Measurements from ENCODE around the gene WWOX. TPM values are rescaled to one million over a fixed set of nuclear protein-coding genes. Genes with fewer than 3 reads are reported as not detected.

WWOX gene
- total RNA-seq, 1 experiment from 2014 or later: 35.6 TPM

DNA sequence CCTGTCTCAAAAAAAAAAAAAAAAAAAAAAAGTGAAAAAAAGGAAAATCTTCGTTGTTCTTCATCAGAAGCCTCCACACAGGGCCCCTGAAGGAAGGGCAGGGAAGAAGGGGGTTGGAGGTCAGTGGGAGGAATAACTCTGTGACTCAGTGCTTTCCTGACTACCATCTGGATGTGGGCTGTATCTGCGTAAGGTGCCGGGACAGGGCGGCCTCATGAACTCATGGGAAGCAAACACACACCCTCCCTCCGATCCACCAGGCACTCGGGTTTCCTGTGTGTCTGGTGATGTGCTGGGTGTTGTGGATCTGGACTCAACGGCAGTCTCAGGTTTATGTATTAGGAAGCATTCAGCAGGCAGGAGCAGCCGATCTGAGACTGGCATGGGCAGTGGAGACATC, 691.6 kb downstream of the WWOX start:
- Histone ChIP-seq H3K4me2 (no peak overlapping the region), H3K4me1 (replicated peaks; ENCODE audit: insufficient read depth) (no peaks in the 10 kb centered on the region), H3K79me2 (ENCODE audit: low read depth) (no peaks in the 10 kb centered on the region), H3K27ac (no peak overlapping the region), H2AFZ (no peak overlapping the region), H3K27me3 (ENCODE audit: insufficient read depth, low read depth) (no peaks in the 10 kb centered on the region), H3K4me3 (no peak overlapping the region), H4K20me1 (ENCODE audit: insufficient read depth) (no peaks in the 10 kb centered on the region), H3K9me2 (ENCODE audit: insufficient read depth) (no peaks in the 10 kb centered on the region), H3K36me3 (ENCODE audit: low read depth) (no peaks in the 10 kb centered on the region), H3K9me3 (ENCODE audit: insufficient read depth, low read depth) (no peaks in the 10 kb centered on the region), H3F3A (ENCODE audit: insufficient read depth, low read depth) (no peaks in the 10 kb centered on the region)
- TF ChIP-seq CTCF (conservative IDR thresholded peaks at IDR 0.05): no peak
- TF ChIP-seq EZH2 (IDR thresholded peaks at IDR 0.05; ENCODE audit: low read depth): no peak
- intact Hi-C loops (cut with micrococcal nuclease; ENCODE audit: unreplicated experiment): no loop called here
- no TSS peak for BruUV-seq (replicated peaks)
- ChIA-PET CTCF (no interaction called here), POLR2A (ENCODE audit: unreplicated experiment) (no interaction called here)
- no peak for DNase-seq

- Histone ChIP-seq H3K27me3 (ENCODE audit: insufficient read depth, low read depth) (no peaks in the 10 kb centered on the region), H3K27ac (no peak overlapping the region), H2AFZ (no peak overlapping the region), H4K20me1 (ENCODE audit: insufficient read depth) (no peaks in the 10 kb centered on the region), H3K4me3 (no peak overlapping the region), H3F3A (ENCODE audit: insufficient read depth, low read depth) (no peaks in the 10 kb centered on the region), H3K36me3 (ENCODE audit: low read depth) (no peaks in the 10 kb centered on the region), H3K4me2 (no peak overlapping the region), H3K9me2 (ENCODE audit: insufficient read depth) (no peaks in the 10 kb centered on the region), H3K79me2 (ENCODE audit: low read depth) (no peaks in the 10 kb centered on the region), H3K9me3 (ENCODE audit: insufficient read depth, low read depth) (no peaks in the 10 kb centered on the region), H3K4me1 (replicated peaks; ENCODE audit: insufficient read depth) (no peaks in the 10 kb centered on the region)
- TF ChIP-seq EZH2 (IDR thresholded peaks at IDR 0.05; ENCODE audit: low read depth): no peak
- no peak for TF ChIP-seq CTCF (conservative IDR thresholded peaks at IDR 0.05)
- no TSS peak for BruUV-seq (replicated peaks)
- CTCF ChIA-PET: no interaction called here
- intact Hi-C loops (cut with micrococcal nuclease; ENCODE audit: unreplicated experiment): no loop called here
- DNase-seq: no peak
- POLR2A ChIA-PET (ENCODE audit: unreplicated experiment): no interaction called here
Observed at GRCh38 chr16:78791926-78792325, 692.5 kb downstream of the WWOX start.

- POLR2A ChIA-PET (ENCODE audit: unreplicated experiment): no interaction called here
- no peak for TF ChIP-seq CTCF (conservative IDR thresholded peaks at IDR 0.05)
- no peak for TF ChIP-seq EZH2 (IDR thresholded peaks at IDR 0.05; ENCODE audit: low read depth)
- DNase-seq: no peak
- Histone ChIP-seq H3K27me3 (ENCODE audit: insufficient read depth, low read depth) (no peaks in the 10 kb centered on the region), H3K27ac (no peak overlapping the region), H3K79me2 (ENCODE audit: low read depth) (no peaks in the 10 kb centered on the region), H3K4me1 (replicated peaks; ENCODE audit: insufficient read depth) (no peaks in the 10 kb centered on the region), H3K36me3 (ENCODE audit: low read depth) (no peaks in the 10 kb centered on the region), H3F3A (ENCODE audit: insufficient read depth, low read depth) (no peaks in the 10 kb centered on the region), H3K4me3 (no peak overlapping the region), H2AFZ (no peak overlapping the region), H3K4me2 (no peak overlapping the region), H4K20me1 (ENCODE audit: insufficient read depth) (no peaks in the 10 kb centered on the region), H3K9me3 (ENCODE audit: insufficient read depth, low read depth) (no peaks in the 10 kb centered on the region), H3K9me2 (ENCODE audit: insufficient read depth) (no peaks in the 10 kb centered on the region)
- CTCF ChIA-PET: no interaction called here
- intact Hi-C loops (cut with micrococcal nuclease; ENCODE audit: unreplicated experiment): no loop called here
- no TSS peak for BruUV-seq (replicated peaks)
Observed at GRCh38 chr16:78792952-78793351, 693.5 kb downstream of the WWOX start.

Data from PC-9 (cell line).